GM19025 (cell line): ENCODE data around the gene FRY.

Experiments
- ATAC-seq: cut with Tn5 transposase; IDR thresholded peaks from one replicate; pipeline ENCODE4 v1.9.1; 2021; ENCODE audit warnings: mild to moderate bottlenecking, low read depth, moderate library complexity; ENCODE audit not compliant: unreplicated experiment

The FRY gene

DNA sequence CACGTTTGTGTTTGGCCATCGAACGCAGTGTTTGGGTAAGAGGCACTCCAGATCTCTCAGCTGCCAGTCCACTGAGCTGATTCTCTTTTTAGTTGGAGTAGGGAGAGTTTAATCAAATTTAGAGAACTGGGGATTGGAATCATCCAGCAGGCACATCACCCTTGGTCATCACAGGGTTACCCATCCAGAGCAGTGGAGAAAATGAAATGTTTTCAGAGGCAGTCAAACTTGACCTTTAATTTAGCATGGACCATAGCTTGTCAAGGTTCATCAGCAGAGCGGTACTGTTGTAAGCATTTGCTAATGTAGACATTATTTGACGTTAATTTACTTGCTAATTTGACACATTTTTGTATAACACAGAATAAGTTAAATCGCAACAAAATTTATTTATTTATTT, 18.4 kb upstream of the FRY start:
- no peak for ATAC-seq

DNA sequence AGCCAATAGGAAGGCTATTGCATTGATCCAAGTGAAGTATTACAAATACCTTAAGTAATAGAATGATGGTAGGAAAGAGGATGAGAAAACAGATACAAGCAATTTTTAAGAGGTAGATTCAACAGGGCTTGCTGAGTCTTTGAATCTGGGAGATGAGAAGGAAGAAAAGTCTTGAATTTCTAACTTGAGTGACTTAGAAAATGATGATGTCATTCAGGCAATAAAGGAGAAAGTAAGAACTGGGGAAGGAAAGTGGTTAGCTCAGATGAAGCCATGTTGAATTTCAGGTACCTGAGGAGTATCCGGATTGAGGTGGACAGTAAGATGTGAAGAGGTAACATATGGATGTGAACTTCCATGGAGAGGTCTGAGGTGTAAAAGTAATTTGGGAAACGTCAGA, 15.5 kb upstream of the FRY start:
- no peak for ATAC-seq

DNA sequence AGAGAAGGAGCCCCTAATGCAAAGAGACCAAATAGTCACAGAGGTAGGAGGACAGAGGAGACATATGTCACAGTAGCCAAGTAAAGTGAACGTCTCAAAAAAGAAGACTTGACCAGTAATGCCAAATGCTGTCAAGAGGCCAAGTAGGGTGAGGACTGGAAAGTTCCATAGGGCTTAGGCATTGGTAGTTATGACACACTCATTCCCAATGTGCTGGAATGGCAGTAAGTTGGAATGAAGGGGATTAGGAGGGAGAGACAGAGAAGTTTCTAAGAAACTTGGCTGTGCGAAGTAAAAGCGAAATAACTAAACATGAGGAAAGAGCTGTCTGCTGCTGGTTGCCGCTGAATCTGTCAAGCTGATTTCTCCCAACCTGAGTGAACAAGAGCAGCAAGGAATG, 14.9 kb upstream of the FRY start:
- ATAC-seq = no peak

DNA sequence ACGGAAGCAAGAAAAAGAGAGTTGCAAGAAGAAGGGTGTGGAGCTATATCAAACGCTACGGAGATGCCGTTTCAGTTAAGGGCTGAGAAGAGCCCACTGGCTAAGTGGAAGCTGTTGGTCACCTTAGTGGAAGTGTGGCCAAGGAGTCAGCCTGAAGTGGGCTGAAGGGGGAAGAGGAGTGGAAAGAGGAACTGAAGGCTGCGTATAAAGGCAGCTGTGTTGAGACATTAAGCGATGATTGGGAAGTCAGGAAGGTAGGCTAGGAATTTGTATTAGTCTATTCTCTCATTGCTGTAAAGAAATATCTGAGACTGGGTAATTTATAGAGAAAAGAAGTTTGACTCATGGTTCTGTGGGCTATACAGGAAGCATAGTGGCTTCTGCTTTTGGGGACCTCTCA, 14.1 kb upstream of the FRY start:
- ATAC-seq = no peak

DNA sequence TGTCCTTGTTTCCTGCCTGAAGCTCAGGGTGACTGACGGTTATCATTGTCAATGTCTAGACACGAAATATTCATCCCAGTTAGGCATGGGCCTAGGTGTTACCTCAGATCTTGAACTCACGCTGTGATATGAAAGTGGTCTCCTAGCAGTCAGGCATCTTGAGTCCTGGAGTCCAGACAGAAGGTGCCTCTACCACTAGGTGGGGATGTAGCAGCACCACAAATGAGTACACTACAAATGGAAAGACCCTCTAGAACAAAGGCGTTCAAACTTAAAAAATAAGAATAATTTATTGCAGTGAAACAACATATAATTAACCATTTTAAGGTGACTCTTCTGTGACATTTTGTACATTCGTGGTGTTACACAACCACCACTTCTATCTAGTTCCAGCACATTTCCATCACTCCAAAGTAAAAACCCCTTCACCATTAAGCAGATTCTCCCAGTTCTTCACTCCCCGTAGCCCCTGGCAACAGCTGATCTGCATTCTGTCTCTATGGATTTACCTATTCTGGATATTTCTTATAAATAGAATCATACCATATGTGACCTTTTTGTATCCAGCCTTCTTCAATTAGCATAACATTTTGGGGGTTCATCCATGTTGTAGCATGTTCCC, 11.9 kb upstream of the FRY start:
- peak; percentile 44 for ATAC-seq

DNA sequence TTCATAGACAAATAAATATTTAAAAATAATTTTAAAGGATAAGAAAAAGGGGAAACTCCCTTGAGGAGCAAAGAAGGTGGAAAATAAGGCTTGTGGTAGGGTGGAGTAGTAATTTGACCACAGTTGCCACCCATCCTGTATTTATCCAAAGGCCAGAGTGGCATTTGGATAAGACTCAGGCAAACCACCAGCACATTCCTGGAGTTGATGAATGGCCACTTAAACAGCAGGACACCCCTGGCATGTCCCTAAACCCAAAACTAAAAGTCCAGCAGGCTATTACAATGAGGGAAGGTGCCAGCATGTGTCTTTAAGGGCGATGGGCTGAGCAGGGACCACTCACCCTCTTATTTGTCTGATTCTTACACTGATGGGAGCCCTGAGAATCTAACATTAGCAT, 9.8 kb upstream of the FRY start:
- no peak for ATAC-seq

DNA sequence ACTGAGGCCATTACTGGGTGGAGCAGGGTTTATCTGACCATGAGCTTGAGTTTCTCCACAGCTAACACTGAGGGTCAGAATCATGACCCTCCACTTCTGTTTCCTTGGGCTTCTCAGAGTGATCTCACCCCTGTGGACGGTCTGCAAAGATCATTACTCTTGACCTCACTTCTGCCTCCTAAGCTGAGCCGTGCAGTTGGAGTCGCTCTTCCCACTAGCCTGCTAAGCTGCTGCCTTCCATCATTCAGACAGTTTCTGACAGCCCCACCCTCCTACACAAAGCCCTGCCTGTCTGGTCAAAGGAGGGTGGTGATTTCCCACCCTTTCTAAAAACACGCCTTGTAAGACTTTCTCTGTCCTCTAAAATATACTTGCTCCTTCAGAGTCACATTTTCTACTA, 9.3 kb upstream of the FRY start:
- ATAC-seq = no peak

DNA sequence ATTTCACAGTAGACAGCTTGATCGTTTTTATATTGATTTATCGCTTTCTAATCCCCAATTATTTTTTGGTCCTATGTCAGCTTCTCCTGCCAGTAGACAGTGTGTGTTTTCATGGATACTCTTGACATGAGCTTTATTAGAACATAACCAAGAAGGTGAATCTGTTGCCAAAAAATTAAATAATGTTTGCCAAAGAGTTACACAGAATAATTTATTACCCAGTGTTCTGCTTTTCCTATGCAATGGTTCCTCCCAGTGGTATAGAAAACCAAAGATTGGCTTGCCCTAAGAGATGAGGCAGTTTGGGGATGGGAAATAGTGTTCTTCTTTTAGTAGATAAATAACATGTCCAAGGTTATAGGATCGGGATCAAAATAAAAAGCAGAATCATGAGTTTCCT, 8.5 kb upstream of the FRY start:
- no peak for ATAC-seq

DNA sequence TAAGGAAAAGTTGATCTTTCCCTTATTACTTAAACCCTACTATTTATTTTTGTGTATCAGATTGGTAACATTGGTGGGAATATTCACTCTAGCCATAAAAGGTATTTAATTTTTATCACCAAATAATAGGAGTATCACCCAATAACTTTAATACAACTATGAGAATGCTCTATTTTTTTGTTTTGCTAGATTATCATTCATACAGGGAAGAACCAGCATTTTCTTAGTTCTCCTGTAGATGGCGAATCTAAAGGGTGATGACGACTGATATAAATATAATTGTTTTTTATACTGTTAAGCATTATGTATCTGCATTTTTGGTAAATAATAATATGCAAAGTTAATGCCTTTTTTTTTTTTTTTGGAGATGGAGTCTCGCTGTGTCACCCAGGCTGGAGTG, 7.9 kb upstream of the FRY start:
- no peak for ATAC-seq

DNA sequence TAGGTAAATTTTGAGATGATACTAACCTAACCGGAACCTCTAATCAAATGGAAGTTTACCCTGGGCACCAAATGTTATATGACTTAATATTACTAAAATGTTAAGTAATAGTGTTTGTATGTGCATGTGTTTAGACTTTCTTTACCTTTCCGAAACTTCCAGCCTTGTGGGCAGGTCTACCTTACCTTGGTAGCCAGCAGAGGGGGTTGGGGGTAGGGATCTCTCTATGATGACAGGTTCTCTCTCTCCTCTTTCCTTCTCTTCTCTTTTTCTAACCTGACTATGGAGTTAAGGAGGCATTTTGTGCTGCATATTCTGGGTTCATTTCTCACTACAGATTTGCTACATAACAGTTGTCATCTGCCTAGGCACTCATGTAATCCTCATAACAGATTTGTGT, 6.8 kb upstream of the FRY start:
- ATAC-seq = no peak

DNA sequence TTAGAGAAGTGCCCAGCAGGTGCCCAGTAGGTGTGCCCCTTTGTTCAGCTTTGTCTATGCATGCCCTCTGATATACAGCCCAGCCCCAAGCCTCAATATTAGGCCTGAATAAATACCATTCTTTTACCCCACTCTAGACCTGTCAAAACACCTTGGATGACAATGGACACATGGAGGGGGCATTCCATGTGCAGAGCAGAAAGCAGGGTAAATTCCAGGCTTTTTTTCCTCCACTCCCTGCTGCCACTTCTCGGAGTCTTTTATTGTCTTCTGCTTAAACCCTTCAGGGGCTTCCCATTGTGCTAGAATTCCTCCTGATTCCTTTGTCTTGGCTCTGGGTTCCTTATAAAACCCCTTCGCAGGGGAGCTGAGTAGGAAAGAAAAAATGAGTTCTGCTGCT, 5.8 kb upstream of the FRY start:
- no peak for ATAC-seq

DNA sequence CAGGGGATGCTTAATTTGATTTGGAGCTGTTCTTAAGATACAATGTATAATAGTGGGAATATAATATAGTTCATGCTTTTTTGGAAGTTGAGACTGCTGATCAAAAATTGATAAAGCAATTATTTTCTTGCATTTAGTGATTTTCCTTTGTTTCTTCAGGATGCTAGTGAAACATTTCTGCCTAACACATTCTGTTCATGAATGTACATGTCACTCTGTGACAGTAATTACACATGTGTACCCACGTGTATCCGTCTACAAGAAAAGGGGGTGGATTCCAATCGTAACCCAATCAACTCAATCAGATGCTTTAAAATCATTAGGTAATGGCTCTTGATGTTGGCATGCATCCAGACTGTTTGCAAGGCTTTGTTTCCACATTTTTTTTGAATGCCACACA, 5.0 kb upstream of the FRY start:
- ATAC-seq = no peak

DNA sequence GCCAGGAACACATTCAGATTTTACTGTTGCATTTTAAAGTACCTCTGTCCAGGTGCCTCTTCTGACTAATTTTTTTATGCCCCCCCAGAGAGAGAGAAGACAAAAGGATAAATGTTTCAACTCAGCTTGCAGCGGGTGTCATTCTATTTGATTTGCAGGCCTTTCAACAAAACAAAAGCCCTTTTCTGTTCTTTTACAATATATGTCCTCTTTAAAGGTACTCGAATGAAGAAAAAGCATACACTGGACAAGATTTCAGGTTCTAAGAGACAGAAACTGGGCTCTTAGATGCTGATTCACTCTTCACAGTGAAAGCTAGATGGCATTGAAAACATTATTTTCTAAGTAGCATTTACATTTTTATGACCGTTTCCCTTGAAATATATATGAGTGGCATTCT, 2.9 kb upstream of the FRY start:
- ATAC-seq = no peak

DNA sequence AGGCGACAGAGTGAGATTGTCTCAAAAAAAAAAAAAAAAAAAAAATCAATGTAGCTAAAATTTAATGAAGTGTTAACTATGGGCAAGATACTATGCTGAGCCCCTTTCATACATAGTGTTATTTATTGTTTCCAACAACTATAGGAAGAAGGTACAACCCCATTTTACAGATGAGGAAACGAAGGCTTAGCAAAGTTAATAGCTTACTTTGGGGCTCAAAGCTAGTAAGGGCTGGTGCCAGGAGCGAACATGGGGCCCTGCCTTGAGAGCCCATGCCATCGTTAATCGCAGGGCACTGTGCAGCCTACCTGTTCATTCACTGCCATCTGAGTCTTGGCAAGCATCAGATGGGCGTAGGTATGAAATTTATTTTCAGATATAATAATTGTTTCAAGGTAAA, 1.9 kb upstream of the FRY start:
- ATAC-seq = no peak

DNA sequence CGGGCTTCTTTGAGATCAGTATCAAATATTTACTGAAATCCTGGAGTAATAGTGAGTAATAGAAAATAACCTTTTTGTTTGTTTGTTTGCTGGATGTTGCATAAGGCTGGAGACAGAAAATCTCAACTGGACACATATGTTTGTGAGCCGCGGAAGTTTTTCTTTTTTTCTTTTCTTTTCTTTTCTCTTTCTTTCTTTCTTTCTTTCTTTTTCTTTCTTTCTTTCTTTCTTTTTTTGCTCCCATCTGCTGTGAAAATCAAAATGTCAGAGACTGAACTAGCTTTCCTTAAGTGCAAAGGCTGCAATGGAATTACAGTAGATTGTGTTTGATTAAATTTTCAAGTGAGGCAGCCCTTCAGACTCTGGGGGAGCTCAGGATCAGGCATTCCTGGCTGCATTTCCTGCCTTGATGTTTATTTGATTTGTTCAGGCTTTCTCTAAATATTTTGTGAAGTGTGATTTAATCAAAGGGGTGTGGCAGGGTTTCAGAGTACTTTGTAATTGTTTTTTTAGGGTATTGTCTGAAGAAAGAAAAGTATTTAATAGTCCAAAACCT, 319 bp downstream of the FRY start:
- no peak for ATAC-seq

DNA sequence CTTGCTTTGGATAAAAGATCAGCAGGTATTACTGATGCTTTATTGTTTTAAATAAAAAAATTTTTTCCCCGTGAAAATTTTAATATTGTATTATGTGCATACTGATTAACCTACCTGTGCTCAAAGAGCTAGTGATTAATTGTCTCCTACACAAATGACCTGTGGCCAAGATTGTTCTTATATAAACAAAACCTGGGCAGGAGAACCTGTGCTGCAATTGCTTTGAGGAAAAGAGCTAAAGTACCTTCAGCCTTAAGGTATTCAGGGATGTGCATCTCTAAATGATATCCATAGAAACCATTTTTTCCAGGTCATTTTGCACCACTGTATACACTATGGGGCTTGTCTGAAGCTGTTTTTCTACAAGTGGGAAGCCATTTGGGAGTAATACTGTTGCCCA, 1.2 kb downstream of the FRY start:
- no peak for ATAC-seq

DNA sequence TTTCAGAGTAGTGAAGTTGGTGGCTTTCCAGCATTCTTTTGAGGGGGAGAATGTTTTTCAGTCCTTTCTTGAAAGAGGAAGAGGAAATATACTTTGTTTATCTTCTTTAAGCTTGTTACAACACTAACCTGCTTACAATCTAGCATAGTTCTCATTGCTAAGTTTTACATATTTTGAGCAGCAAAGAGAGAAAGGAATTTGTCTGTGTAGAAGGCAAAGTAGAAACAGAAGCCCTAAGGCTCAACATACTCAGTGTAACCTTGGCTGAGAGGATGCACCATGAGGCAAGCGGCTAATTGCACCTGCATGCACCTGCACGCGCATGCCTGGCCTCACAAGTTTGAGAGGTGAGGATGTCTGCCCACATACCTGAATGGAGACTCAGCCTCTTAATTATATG, 2.2 kb downstream of the FRY start:
- no peak for ATAC-seq

DNA sequence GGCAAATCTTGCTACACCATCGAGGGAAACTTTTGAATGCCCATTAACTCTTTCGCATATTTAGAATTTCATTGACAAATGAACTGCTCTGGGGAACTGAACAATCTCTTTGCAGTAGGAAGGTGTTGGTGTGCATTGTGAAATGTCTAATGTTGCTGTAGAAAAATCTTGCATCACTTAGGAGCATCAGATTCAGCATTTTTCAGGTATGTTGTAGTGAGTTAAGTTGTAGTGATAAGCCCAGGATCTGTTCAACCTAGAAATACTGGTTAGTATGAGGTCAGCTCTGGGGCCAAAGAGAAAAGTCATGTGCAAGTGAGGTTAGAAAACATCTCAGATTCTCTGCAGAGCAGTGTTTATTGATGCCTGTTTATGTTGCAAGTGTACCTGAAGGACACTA, 4.1 kb downstream of the FRY start:
- ATAC-seq = no peak

DNA sequence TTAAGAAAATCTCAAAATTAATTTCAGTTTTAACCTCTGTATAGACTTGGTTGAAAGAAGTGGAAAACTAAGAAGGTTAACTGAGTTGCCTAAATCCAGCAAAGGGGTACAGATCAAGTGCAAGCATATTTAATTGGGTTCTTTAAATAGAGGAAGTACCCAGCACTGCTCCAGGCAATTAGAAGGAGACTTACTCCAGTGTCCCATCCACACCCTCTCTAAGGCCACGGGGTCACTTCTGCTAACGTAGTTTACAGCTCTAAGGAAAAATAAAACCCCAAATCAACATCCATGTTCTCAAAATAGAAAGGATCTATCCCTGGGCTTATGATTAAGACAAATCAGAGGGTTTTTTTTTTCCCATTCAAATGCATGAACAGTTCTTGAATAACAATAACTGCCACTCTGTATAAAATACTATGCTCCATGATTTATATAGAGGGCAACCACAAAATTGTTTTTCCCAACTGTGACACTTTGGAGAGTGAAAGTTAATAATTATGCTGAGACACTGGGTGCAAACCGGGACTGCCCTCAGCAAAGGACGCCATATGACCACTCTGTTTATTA, 4.6 kb downstream of the FRY start:
- no peak for ATAC-seq

DNA sequence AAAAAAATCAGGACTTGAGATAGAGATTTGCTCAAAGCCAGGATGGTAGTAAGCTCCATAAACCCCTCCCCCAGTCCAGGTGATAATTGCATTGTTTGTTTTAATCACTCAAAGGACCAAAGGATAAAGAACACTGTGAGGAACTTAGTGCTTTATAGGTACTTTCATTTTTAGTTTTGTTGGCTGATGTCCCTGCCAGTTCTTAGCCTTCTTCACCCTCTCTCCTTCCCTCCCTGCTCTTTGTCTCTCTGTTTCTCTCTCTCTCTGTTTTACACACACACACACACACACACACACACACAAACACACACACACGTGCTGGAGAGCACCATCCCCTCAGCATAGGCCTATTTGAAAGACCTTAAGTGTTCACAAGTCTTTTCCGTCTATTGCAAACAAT, 5.2 kb downstream of the FRY start:
- no peak for ATAC-seq

DNA sequence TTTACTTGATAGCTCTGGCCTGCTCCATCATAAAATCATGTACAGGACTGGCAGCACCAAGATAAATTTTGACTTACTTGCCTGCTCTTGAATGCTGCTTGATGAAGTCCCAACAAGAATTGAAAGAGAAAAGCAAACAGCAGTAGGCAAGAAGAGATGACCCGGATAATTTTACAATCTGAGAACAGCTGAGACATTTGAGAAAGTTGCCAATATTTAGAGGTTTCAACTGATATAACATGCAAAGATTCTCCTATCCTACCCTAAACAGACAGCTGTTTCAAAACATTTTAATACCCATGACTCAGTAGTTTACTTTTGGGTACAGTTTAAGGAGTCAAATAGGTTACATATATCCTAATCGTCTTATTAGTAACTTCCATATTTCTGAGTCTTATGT, 5.9 kb downstream of the FRY start:
- ATAC-seq = no peak

DNA sequence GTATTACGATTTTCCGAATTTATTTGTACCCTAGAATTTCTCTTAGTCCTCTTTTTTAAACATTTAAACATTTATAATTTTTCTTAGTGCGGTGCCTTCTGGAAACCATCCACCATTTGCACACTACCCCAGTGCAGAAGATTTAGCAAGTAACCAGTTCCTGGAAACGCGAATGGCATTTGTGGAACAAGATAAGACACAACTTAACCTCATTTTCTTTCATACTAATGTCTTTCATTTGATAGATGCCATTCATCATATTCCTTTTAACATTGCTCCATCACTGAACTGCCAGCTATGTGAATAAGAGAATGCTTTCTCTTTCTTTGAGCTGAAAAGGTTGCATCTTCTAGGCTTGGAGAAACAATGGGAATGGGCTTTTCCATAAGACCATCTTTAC, 6.8 kb downstream of the FRY start:
- no peak for ATAC-seq

DNA sequence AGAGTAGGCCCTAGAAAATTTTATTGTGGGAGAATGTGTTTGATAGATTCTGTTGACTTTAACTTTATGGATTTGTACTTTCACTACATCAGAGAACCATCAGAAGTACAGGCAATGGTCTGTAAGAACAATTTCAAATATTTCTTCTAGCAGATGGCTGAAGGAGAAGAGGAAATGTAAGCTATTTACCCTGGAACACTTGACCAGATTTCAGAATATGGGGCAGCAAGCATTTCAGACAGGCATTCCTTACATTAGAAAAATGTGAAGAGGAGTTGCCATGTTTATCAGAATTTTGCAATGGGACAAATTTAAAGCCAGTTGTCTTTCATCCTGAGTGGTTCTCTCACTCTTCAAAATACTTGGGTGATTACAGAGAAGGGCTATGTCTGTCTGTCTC, 7.5 kb downstream of the FRY start:
- ATAC-seq = no peak
